ENCODE data around the gene C1RL. TPM values are rescaled to one million over a fixed set of nuclear protein-coding genes. Genes with fewer than 3 reads are reported as not detected.

C1RL gene
- total RNA-seq, 1 experiment from 2014 or later = 72.9 TPM

- no peak for TF ChIP-seq EZH2 (IDR thresholded peaks at IDR 0.05; ENCODE audit: low read depth)
- no peak for TF ChIP-seq CTCF (conservative IDR thresholded peaks at IDR 0.05)
- Histone ChIP-seq H3K9me3 (ENCODE audit: insufficient read depth, low read depth) (no peaks in the 10 kb centered on the region), H3K27ac (no peak overlapping the region), H3F3A (ENCODE audit: insufficient read depth, low read depth) (peaks cover 21% of the 10 kb centered on the region), H3K27me3 (ENCODE audit: insufficient read depth, low read depth) (no peaks in the 10 kb centered on the region), H3K4me3 (no peak overlapping the region), H3K4me1 (replicated peaks; ENCODE audit: insufficient read depth) (peaks cover 29% of the 10 kb centered on the region), H3K9me2 (ENCODE audit: insufficient read depth) (no peaks in the 10 kb centered on the region; the same call in 1 of the 2 replicates), H3K36me3 (ENCODE audit: low read depth) (no peaks in the 10 kb centered on the region), H2AFZ (no peak overlapping the region), H3K4me2 (no peak overlapping the region), H3K79me2 (ENCODE audit: low read depth) (no peaks in the 10 kb centered on the region), H4K20me1 (ENCODE audit: insufficient read depth) (no peaks in the 10 kb centered on the region)
- intact Hi-C loops (cut with micrococcal nuclease; ENCODE audit: unreplicated experiment) = no loop called here
- POLR2A ChIA-PET (ENCODE audit: unreplicated experiment) = no interaction called here
- CTCF ChIA-PET = no interaction called here
- DNase-seq = no peak
- no TSS peak for BruUV-seq (replicated peaks)
These were observed 43.9 kb downstream of the C1RL start for GRCh38 chr12:7065073-7065623.

DNA sequence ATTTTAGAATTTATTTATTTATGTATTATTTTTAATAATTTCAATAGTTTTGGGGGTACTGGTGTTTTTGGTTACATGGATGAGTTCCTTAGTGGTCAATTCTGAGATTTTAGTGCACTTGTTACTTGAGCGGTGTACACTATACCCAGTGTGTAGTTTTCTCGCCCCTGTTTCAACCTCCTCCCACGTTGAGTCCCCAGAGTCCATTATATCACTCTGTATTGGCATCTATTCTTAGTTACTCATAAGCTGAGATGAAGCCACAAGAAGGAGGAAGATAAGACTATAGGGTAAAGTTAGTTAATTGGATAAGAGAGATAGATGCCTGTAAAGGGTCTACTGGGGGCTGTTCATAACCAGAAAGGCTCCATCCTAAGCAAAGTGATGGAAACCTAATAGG is 44.5 kb downstream of the C1RL start:
- H4K20me1 ChIP-seq (ENCODE audit: insufficient read depth) = no peaks in the 10 kb centered on the region
- peaks cover 28% of the 10 kb centered on the region for H3K4me1 ChIP-seq (replicated peaks; ENCODE audit: insufficient read depth)
- H3K27ac ChIP-seq = no peak overlapping the region
- H3K4me3 ChIP-seq = no peak overlapping the region
- no peaks in the 10 kb centered on the region for H3K27me3 ChIP-seq (ENCODE audit: insufficient read depth, low read depth)
- no peak for DNase-seq
- no peak for TF ChIP-seq CTCF (conservative IDR thresholded peaks at IDR 0.05)
- no peaks in the 10 kb centered on the region for H3K36me3 ChIP-seq (ENCODE audit: low read depth)
- BruUV-seq (replicated peaks) = no TSS peak
- no peaks in the 10 kb centered on the region for H3K79me2 ChIP-seq (ENCODE audit: low read depth)
- POLR2A ChIA-PET (ENCODE audit: unreplicated experiment) = no interaction called here
- peaks cover 21% of the 10 kb centered on the region for H3F3A ChIP-seq (ENCODE audit: insufficient read depth, low read depth)
- no peak overlapping the region for H3K4me2 ChIP-seq
- CTCF ChIA-PET = no interaction called here
- intact Hi-C loops (cut with micrococcal nuclease; ENCODE audit: unreplicated experiment) = no loop called here
- no peak overlapping the region for H2AFZ ChIP-seq
- no peaks in the 10 kb centered on the region for H3K9me3 ChIP-seq (ENCODE audit: insufficient read depth, low read depth)
- H3K9me2 ChIP-seq (ENCODE audit: insufficient read depth) = no peaks in the 10 kb centered on the region; the same call in 1 of the 2 replicates

DNA sequence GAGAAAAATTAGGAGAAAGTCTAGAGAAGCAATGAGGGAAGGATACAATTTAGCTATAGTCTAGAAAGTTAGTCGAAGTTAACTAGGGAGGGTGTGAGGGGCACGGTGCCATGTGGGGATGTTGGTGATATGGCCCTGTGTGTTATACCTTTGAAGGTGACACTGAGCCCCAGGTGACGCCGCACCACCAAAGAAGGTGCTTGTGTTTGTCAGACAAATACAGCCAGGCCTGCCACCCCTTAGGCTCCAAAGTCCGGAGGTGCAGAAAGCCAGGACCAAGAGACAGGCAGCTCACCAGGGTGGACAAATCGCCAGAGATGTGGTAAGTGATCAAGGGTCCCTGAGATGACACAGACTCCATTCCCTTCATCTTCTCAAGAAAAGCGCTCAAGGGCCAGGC is 47.4 kb downstream of the C1RL start:
- Histone ChIP-seq H3K4me3 (no peak overlapping the region), H3F3A (ENCODE audit: insufficient read depth, low read depth) (no peaks in the 10 kb centered on the region), H3K27ac (no peak overlapping the region), H2AFZ (no peak overlapping the region), H4K20me1 (ENCODE audit: insufficient read depth) (no peaks in the 10 kb centered on the region), H3K79me2 (ENCODE audit: low read depth) (no peaks in the 10 kb centered on the region), H3K27me3 (ENCODE audit: insufficient read depth, low read depth) (no peaks in the 10 kb centered on the region), H3K4me1 (replicated peaks; ENCODE audit: insufficient read depth) (peaks cover 16% of the 10 kb centered on the region; the same call in 1 of the 2 replicates), H3K4me2 (no peak overlapping the region), H3K9me2 (ENCODE audit: insufficient read depth) (no peaks in the 10 kb centered on the region; the same call in 1 of the 2 replicates), H3K9me3 (ENCODE audit: insufficient read depth, low read depth) (no peaks in the 10 kb centered on the region), H3K36me3 (ENCODE audit: low read depth) (no peaks in the 10 kb centered on the region)
- DNase-seq = no peak
- BruUV-seq (replicated peaks) = no TSS peak
- intact Hi-C loops (cut with micrococcal nuclease; ENCODE audit: unreplicated experiment) = loop anchor here (2.0 kb wide), 1 partner anchor 127 kb away; the partner anchor contains the start of gene PEX5
- POLR2A ChIA-PET (ENCODE audit: unreplicated experiment) = interaction anchor here (0.6 kb wide), 1 partner anchor 32 kb away, joined by 3 read pairs; no protein-coding TSS in a partner anchor
- CTCF ChIA-PET = interaction anchor here (1.3 to 1.6 kb wide), 2 partner anchors 30 to 32 kb away, joined by 3 read pairs; no protein-coding TSS in a partner anchor
- no peak for TF ChIP-seq CTCF (conservative IDR thresholded peaks at IDR 0.05)

Data from PC-9 (cell line).